AG08395 (cell line): ENCODE results near the gene GLI3.

ENCODE experiments used
- DNase-seq: peaks from one replicate; pipeline ENCODE4 v3.0.0; 2012; ENCODE audit warnings: mixed read lengths, low spot score

Gene GLI3

DNA sequence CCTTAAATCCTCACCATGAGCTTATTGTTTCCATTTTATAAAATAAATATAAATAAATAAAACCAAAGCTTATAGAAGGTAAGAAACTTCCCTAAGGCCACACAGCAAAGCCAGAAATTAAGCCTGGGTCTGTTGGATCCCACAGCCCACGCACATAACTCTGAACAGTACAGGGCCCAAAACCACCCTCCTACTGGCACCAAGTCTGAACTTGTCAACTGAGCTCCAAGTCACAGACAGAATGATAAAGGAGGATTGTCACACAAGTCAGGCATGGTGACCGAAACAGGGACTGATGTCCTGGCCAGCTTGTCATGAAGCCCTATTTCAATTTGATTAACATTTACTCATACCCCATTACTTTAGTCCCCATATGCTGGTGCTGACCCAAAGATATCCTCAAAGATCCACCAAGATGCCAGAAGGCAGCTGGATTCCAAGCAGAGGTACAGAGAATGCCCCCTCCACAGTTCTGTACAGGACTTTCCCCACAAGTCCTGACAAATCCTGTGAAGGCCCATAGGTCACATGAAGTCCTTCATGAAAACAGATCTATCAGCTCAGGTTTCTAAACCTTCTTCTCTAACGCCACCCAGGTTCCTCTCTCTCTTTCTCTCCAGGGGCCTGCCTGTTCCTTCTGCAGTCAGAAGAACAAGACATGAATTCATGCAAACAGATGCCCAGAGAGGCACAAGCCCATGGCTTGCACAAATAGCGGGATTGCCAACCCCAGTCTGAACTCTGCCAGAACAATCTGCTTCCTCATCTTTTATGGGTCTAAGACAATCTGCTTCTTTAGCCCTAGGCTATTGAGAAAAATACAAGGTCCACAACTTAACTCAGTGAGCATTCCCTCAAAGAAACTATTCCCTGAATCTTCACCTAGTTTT lies 60.9 kb downstream of the GLI3 start:
- DNase-seq = peak; percentile 29

DNA sequence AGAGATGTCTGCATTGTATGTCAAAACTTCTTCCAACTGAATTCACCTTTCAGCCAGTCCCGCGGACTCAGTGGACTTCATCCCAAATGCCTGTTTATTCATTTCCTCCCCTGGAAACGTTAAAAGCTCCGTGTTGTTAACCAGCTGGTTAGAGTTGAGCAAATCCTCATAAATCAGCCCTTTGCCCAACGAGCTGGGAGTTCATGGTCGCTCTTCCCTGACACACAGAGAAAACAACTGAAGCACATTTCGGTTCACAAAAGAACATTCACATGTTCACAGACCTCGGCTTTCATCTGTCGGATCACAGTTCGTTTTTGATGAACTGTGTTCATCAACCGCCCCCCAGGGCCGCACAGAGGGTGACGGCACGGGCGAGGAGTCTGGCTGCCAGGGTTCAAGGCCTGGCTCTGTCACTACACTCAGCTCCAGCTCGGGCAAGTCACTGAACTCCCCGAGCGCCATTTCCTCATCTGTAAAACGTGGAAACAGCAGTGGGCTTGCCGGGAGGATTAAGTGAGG lies 62.6 kb downstream of the GLI3 start:
- peak; percentile 56 for DNase-seq

DNA sequence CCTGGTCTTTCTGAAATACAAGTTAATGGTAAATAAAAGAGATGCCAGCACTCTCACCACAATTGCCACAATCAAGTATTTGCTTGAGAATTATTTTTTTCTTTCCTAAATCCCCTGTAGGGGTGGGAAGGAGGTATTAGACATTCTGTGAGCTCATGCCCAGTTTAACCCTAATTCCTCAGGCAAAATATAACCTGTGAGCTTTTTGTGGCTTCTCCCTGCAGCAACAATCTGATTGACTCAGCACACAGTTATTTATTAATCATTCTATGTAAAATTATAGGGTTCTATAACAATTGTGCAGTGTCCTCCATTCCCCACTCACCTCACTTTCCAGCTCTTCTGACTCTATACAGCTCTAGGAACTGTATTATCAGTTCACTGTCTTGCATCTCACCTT lies 66.3 kb downstream of the GLI3 start:
- DNase-seq = no peak

DNA sequence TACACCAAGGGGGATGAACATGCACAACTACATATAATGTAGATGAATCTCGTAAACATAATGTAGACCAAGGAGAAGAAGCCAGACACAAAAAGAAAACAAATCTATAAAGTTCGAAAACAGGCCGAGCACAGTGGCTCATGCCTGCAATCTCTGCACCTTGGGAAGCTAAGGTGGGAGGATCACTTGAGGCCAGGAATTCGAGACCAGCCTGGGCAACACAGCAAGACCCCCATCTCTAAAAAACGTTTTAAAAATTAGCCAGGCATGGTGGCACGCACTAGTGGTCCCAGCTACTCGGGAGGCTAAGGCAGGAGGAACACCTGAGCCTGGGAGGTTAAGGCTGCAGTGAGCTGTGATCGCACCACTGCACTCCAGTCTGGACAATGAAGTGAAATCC lies 68.5 kb downstream of the GLI3 start:
- no peak for DNase-seq

DNA sequence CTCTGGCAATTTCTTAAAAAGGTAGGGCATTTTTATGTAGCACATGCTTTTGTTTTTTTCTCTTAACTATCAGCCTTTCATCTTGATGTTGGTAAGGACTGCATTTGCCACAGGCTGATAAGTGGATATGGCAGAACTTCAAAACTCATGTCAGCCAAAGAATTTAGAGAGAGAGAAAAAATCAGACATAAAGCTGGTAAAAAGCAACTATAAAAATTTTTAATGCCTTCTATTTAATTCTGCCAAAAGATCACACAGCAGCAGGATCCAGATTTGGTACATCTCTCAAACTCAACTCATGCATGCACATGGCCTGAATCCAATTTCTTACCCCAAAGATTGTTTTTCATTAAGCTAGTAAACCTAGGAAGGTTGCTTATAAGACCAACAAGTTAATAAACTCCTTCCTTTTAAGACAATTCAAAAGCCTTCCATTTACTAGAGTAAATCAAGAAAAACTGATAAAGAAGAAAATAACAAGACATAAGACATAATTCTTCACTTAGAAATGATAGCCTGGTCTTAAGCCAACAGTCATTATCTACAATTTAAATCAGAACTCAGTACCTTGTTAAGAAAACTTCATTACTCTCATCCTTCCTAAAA lies 69.3 kb downstream of the GLI3 start:
- DNase-seq = no peak

DNA sequence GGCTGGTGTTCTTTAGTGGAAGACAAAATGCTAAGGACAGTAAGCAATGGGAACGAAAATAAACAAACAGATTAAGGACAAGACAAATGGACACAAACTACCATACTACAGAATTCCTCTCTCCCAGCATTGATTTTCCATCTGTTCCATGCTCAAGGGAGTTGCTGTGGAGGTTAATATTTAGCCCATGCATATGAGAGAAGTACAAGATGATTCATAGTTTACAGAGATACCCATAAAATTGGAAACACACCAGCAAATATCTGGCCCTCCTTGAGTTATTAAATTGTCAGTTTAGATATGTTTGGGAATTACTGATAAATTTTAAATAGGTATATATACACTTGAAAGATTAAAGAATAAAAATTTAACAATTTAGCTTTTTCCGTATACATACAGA lies 69.8 kb downstream of the GLI3 start:
- DNase-seq = no peak

DNA sequence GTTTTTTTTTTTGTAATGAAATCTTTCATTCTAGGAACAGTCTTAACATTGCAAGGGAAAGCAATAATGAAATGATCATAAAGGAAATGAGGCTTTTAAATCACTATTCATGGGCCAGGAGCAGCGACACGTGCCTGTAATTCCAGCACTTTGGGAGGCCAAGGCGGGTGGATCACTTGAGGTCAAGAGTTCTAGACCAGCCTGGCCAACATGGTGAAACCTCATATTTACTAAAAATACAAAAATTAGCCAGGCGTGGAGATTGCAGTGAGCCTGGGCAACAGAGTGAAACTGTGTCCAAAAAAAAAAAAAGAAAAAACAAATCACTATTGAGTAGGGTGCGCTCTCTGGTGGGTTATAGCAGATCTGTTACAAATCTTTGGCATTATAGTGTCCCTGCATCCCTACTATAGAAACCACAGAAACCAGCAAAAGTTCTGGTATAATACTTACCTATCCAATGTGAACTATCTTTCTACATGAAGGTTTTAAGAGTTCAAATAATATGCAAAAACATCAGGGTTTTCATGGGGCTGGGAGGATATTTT lies 72.1 kb downstream of the GLI3 start:
- DNase-seq = no peak

DNA sequence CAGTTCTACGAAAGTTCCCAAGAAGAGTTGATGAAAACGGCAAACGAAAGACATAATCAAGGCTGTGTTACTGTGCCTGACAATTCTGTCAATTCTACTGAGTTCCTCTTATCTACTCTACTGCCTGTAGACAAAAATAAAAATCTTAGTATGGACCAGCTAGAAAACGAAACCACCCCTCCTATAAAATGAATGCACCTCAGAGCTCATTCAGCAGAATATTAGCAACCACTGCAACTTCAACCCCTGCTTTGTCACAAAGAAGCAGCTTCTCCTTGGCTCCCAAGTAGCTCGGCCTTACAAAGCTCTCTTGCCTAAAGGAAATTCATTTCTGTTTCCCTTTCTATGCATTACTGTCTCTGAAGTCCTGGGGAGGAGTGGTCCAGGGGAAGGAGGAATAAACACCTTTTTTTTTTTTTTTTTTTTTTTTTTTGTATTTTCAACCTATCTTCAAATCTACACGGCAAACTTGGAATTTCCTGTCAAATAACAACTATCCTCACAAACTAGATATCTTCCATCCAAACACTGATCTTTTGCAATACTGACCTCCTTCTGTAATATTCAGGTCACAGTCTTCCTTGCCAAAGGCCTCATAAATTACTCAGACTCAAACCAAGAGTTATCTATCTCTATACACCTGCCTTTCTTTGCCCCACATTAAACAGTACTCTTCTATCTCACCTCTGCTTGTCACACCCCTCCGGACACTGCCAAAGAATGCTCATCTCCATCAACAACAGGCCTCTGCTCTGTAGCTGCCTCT lies 74.3 kb downstream of the GLI3 start:
- no peak for DNase-seq

DNA sequence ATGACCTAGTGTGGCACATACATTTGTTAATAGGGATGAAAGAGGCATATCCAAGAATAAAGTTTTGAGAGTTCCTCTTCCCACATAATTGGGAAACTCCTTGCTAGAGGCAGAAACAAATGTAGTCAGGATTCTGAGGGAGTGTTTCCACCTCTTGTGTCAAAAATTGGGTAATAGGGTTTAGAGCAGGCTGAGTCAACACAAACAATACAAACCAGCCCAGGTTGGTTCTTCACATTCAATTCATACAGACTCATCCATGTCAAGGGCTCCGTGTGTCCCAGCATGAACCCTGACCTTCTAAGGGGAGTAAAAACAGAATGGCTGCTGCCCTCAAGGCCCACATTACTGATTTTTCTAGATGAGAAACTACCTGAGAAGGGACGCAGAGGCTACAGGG lies 75.3 kb downstream of the GLI3 start:
- DNase-seq = peak; percentile 54

DNA sequence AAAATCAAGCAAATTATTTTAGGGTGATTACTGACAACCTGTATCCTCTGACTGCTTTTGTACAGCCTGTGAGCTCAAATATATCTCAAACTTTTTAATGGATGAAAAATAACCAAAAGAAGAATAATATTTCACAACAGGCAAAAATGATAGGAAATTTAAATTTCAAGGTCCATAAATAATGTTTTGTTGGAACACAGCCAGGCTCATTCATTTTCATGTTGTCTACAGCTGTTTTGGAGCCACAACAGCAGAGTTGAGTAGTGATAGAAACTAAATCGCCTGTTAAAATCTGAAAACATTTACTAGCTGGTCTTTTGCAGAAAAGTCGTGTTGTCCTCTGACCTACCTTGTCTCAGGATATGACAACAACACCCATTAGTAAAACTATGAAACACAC lies 75.9 kb downstream of the GLI3 start:
- DNase-seq = no peak

DNA sequence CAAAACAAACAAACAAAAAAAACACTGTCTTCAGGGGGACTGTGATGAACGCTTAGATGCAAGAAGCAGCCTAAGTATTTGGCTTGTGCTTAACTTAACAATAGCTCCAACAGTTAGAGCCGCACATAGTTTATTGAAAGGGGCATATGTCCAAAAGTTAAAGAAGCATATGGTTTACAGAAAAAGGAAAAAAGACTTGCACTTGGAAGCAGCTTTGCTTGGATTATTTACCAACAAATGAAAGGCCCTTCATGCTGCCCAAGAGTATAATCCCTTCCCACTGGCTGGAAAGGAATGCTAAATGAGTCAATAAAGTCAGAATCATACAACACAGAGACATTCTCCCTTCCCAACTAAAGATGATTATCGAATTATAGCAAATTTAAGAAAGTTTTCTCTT lies 77.9 kb downstream of the GLI3 start:
- DNase-seq = peak; percentile 30

DNA sequence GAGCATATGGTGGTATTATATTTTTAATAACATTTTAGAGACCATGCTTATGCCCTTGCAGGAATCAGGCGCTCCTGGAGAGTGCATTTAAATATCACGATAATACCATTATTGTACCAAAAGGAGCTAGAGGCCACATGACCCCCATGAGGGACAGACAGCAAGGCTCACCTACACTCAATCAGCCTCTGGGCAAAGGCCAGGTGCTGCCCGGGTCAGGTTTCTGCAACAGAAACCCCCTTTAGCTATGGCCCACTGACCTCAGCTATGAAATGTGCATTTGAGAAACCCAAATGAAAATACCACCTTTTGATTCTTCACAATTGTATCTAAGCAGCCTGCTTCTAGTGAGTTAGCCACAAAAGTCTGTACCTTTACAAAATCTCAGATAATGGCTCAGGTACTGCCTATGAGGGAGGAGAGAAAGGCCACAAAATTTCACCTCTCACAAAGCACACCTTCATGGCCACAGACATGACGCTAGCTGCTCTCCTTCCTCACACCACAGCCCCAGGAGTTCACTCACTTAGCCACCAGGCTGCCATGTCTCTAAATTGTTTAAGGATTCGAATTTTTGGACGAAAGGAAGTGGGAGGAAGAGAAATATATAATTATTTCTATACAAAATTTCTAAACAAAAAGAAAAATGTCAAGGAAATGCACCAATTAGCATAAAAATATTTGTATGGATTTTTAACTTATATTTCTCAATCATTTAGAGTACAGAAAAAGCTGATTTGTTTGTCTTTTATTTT lies 79.9 kb downstream of the GLI3 start:
- DNase-seq = no peak

DNA sequence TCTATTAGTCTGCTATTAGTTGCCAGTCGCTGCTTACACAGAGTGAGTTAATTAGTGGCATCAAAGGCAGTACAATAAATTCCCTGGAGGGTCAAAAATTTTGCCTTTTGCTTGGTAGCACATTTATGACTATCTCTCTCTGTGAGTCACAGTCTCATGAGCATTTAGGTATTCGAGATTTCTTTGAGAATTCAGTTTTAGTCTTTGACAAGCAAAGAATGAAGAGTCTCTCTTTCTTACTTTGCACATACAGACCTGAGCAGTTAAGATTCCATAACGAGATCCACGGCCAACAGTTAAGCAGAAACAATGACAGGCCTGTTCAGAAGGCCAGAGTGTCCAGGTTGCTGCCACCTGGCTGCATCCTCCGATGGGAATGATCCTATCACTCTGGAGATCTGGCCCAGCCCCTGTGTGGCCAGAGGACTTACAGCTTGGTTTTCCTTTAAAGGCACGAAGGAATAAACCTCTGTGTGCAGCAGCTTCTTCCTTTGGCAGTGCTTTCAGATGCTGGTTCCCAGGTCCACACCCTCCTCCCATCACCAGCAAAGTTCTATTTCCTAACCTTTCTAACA lies 80.6 kb downstream of the GLI3 start:
- DNase-seq = peak; percentile 40

DNA sequence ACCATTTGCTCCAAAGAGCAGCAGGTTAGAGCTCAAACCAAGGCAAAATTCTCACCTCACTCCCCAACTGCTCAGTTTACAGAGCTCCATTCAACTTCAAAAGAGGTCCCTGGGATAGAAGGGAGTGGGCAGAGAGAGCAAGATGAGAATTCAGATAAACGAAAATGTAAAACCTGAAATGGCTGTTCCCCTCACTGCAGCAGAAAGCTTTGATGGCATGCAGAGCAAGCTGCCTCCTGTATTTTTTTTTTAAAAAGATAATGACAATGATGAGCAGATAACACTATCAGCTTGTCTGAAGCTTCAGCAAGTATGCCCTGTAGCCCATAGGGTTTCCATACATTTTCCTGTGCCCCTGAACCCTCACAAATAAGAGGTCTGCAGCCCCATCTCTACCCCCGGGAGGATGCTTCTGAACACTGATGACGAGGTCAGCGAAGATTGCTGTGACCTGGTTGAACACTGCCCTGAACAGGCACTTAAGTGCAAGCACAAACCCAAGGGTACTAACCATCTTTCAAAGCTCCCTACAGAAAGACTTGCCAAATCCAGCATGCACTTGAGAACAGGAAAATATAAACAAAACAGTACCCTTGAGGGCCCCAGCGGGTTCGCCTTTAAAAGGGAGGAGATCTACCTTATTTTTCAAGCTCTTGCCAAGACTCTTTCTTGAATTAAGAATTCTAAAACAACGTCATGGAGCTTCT lies 81.3 kb downstream of the GLI3 start:
- no peak for DNase-seq

DNA sequence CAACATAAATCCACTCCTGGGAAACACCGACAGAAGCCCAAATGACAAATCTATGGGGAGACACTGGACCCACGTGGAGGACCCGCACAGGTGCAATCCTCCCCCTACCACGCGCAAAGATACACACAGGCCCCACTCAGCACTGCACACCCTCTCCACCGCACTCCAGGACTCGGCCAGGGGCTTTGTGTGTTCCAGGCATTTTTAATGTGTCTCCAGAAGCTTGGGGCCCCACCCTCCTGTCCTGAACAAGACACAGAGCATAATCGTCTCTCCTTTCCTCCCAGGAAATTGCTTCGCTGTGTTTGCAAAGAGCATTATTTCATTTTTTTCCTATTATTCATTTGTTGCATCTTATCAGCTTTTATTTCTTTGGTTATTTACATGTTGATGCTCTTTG lies 82.8 kb downstream of the GLI3 start:
- DNase-seq = no peak

DNA sequence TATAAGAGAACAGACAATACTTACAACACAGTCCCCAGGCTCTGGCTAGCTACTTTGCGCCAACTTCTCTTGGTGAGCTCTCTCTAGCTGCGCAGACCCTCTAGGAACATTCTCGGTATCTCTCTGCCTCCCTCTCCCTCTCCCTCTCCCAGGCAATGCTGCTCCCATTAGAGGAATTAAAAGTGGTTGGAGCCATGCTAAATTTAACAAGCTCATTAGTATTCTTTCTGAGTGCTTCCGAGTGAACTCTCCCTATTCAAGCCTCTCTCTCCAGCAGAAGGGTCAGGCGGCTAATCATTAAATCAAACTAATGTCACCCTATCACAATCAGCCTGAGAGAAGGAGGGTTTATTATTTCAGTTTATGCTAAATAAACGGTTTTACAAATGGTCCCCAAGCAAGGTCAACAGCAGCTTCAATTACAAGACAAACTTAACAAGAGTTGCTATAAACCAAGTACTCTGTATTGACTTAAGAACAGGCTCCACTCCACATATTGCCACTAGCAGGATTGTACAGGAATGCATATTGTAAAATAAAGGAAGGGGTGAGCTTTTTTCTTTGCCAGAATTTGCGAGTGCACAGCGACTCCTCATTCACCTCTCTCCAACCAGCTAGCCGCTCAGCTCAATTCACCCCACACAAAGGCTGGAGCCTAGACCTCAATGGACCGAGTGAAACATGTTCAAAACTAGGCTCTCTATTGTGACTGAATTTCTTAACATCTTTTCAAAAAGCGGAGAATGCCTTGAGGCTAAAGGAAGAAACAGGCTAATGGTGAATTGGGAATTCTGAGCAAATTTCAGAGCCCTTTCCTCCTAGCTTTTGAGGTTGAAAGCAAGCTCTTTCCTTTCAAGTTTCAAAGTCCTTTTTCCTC lies 84.4 kb downstream of the GLI3 start:
- DNase-seq = no peak

DNA sequence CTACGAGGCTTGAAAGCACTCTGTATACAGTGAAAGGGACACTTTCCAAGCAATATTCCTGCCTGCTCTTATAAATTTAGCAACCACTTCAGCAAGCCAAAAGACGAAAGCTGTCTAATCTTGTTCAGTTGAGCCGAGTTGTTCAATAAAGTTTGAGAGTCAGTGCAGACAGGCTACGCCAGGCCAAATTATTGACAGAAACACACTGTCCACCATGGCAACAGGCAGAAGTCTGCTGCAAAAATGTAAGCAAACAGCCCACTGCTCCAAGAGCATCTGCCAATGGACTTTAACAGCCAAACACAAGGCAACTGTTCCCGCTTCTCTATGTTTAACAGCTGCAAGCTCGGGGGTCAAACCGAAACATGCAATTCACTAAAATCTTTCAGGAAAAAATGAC lies 85.7 kb downstream of the GLI3 start:
- DNase-seq = peak; percentile 52

DNA sequence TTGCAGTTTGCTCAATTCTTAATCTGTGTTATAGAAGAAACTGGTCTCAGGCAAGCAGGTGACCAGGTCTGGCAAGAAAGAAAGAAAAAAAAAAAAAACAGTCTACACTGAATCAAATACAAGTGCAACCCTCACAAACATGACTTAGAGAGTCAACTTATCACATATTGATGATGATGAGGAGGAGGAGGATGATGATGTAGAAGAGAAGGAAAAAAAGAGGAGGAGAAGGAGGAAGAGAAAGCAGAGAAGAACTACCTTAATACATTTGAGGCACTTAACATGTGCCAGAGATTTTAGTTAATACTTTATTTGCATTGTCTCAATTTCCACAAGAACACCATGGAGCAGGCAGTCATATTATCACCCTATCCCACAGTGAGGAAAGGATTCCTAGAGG lies 91.5 kb downstream of the GLI3 start:
- DNase-seq = no peak

DNA sequence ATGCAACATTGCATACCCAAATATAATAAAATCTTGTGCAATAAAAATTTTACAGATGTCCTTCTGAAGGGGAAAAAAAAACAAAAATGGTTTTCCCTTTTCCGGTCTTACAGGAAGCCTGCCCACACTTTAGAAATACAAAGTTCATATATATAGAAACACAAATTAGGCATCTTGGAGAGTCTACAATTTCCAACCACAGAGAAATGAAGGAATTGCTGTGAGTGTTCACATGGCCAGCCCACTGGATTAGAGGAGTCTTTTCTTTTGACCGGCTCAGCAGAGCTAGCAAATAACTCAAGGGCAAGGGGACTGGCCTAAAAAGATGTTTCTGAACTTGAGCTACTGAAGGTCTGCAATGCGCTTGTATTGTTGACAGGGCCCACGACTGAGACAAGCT lies 92.4 kb downstream of the GLI3 start:
- DNase-seq = peak; percentile 72
